OCI-LY1 (cell line): ENCODE data around the gene PTK7.

ENCODE experiments used
- EZH2 ChIP-seq: fragments of 200-600 bp; sonication (generic), shearing (Covaris generic); IDR thresholded peaks from 2 replicates; pipeline ENCODE4 v1.8.0; 2017; ENCODE audit warnings: borderline replicate concordance, mixed run types, mild to moderate bottlenecking, antibody characterized with exemption, low read length, moderate library complexity, mixed read lengths
- TF ChIP-seq, protein P1 (sequence below): fragments of 200-600 bp; sonication (generic), shearing (Covaris generic); IDR thresholded peaks from 2 replicates; pipeline ENCODE4 v1.5.1; 2017; ENCODE audit warnings: mild to moderate bottlenecking, antibody characterized with exemption, low read length, moderate library complexity, mixed read lengths

- TF ChIP-seq, protein P1, sequence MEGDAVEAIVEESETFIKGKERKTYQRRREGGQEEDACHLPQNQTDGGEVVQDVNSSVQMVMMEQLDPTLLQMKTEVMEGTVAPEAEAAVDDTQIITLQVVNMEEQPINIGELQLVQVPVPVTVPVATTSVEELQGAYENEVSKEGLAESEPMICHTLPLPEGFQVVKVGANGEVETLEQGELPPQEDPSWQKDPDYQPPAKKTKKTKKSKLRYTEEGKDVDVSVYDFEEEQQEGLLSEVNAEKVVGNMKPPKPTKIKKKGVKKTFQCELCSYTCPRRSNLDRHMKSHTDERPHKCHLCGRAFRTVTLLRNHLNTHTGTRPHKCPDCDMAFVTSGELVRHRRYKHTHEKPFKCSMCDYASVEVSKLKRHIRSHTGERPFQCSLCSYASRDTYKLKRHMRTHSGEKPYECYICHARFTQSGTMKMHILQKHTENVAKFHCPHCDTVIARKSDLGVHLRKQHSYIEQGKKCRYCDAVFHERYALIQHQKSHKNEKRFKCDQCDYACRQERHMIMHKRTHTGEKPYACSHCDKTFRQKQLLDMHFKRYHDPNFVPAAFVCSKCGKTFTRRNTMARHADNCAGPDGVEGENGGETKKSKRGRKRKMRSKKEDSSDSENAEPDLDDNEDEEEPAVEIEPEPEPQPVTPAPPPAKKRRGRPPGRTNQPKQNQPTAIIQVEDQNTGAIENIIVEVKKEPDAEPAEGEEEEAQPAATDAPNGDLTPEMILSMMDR: no peak
- no peak for TF ChIP-seq EZH2
Measured at GRCh38 chr6:43113431-43114260, 37.5 kb downstream of the PTK7 start.
